Pancreas (tissue), 10 donors: ENCODE data around the gene OGFR. TPM values are rescaled to one million over a fixed set of nuclear protein-coding genes. Genes with fewer than 3 reads are reported as not detected.

Experiments used
- ATAC-seq, 4 donors: fragments of 200-7000 bp; cut with Tn5 transposase; one replicate each; pipeline versions ENCODE4 v1.8.0 to v1.9.1; 2020; ENCODE audit warnings: mild to moderate bottlenecking in 4 of 4, moderate library complexity in 4 of 4
- DNase-seq, 6 donors: peaks; one replicate each; pipeline ENCODE4 v3.0.0-alpha.2; 2020
- FAIRE-seq: peaks from 2 replicates; lab custom pipeline; 2012; peaks lifted over from hg19 to GRCh38; lab: Jason Lieb, UNC
- H3K27ac ChIP-seq, 4 donors: fragments of 200-600 bp; sonication (generic); 1 replicate in 3 of 4; 2 replicates in 1 of 4; pipeline versions ENCODE4 v1.5.0 to v1.8.0; 2020
- H3K27me3 ChIP-seq, 4 donors: fragments of 200-600 bp; one replicate each; pipeline ENCODE4 v1.8.0; 2021
- H3K36me3 ChIP-seq, 3 donors: fragments of 200-600 bp; sonication (generic) in 1 of 3; one replicate each; pipeline versions ENCODE4 v1.5.0 to v1.8.0; 2020 to 2021
- H3K4me1 ChIP-seq, 3 donors: fragments of 200-600 bp; one replicate each; pipeline ENCODE4 v1.8.0; 2021
- H3K4me3 ChIP-seq, 4 donors: fragments of 200-600 bp; sonication (generic) in 2 of 4; one replicate each; pipeline versions ENCODE4 v1.5.0 to v1.8.0; 2020 to 2021
- H3K9me3 ChIP-seq, 4 donors: fragments of 200-600 bp; one replicate each; pipeline ENCODE4 v1.8.0; 2021
- CTCF ChIP-seq, 4 donors: fragments of 200-600 bp; sonication (generic) in 3 of 4; IDR thresholded peaks; one replicate each; pipeline versions ENCODE4 v1.5.0 to v1.8.0; 2021; ENCODE audit warnings: antibody characterized with exemption in 4 of 4
- WGBS, 2 donors: extraction: QIAGEN DNeasy Blood & Tissue Kit; methylation state at CpG; one replicate each; pipeline ENCODE4 v1.1.7; 2013; 5-methylcytosine and 5-hydroxymethylcytosine counted together
- intact Hi-C, 3 donors: fragments of 100-400 bp; cut with DNase I; formaldehyde crosslinking; loops; one replicate each; pipeline versions ENCODE4 v1.11.1 to v1.14.2; 2022
- polyA plus RNA-seq, 2 donors: library from polyadenylated mRNA; stranded (reverse); fragments of 200-250 nt; gene quantifications; one replicate each; pipeline ENCODE4 v1.2.3, GENCODE V29; 2013
- total RNA-seq, 6 donors: library from RNA; stranded (reverse); fragmentation: NEBNext Ultra II Directional in 4 of 6; extraction: Animal tissue kit (Norgen Biotek cat#: 25700) in 4 of 6; gene quantifications; one replicate each; pipeline versions ENCODE4 v1.2.1 to v1.2.4, GENCODE V29; 2021 to 2023
- donor health status: healthy with polysubstance abuse.
- donor health status: DM: no; HTN: no; CAD: no; lungs with moderate emphysema.
- donor health status: DM: no; HTN: no; CAD: no.
- donor health status: control.
- donor health status: control.
- donor health status: Bipolar disorder and iron deficiency.
- donor health status: DM: yes; HTN: yes; CAD: no.
- donor health status: DM: no; HTN: no; CAD: no.
- donor health status: DM: no; HTN: no; CAD: no.
- donor health status: DM: yes; HTN: yes; CAD: no.

Gene OGFR
- total and polyA plus RNA-seq, 8 donors = 18.1 to 79.5 (median 23.0) TPM

DNA sequence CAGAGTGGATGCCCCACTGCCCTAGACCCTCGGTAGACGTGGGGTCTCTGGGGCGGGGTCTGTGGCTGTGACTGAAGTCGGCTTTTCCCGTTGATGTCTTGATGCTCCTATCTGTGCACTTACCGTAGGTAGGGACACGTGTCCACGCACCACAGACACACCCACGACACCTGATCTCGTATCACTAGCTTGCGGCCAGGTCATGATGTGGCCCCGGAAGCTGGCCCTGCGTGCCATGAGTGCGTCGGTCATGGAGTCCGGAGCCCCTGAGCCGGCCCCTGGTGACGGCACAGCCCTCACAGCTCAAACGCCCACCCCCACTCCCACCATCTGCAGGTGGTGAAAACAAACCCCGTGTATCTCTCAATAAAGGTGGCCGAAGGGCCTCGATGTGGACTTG, 42.3 kb upstream of the OGFR start:
- H3K4me3 ChIP-seq = no peak overlapping the region
- 68 to 74% methylated on average over 22 of the region's 22 CpGs for WGBS, 2 donors
- ATAC-seq = no peak
- no peaks in the 10 kb centered on the region for H3K9me3 ChIP-seq
- no peak for TF ChIP-seq CTCF (IDR thresholded peaks at IDR 0.05)
- H3K27me3 ChIP-seq = no peaks in the 10 kb centered on the region
- H3K36me3 ChIP-seq = no peaks in the 10 kb centered on the region
- no peaks in the 10 kb centered on the region for H3K4me1 ChIP-seq
- DNase-seq = peak in 1 of 6 donors; percentile 8
- intact Hi-C loops = no loop called here
- FAIRE-seq = no peak
- H3K27ac ChIP-seq = no peak overlapping the region

GRCh38 chr20:62762801-62763368, 41.8 kb upstream of the OGFR start:
- no peak for TF ChIP-seq CTCF (IDR thresholded peaks at IDR 0.05)
- DNase-seq (peak in 2 of 6 donors; percentile 25 to 57), FAIRE-seq (no peak), ATAC-seq (no peak)
- H3K27ac ChIP-seq = no peak overlapping the region
- no peaks in the 10 kb centered on the region for H3K36me3 ChIP-seq
- intact Hi-C loops = no loop called here
- 71 to 79% methylated on average over 15 to 16 of the region's 16 CpGs for WGBS, 2 donors
- H3K4me3 ChIP-seq = no peak overlapping the region
- no peaks in the 10 kb centered on the region for H3K27me3 ChIP-seq
- H3K4me1 ChIP-seq = no peaks in the 10 kb centered on the region
- no peaks in the 10 kb centered on the region for H3K9me3 ChIP-seq

DNA sequence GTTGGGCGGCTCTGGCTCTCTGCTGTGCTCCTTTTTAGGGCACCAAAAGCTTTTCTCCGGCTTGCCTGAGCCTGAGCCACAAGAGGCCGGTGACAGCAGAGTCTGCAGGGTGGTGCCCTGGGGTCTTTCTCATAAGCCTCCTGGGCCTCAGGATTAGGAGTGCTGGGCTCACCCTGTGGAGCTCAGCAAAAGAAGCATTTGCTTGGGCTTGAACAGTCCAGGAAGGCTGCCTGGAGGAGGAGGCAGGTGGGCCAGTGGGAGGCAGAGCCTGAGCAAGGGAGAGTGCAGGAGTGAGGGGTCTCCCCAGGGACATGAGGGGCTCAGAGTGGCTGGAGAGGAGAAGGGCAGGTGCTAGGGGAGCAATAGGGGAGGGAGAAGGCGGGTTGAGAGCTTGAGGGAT, 41.2 kb upstream of the OGFR start:
- H3K27ac ChIP-seq = no peak overlapping the region
- ATAC-seq (no peak), FAIRE-seq (no peak), DNase-seq (no peak)
- H3K9me3 ChIP-seq = no peaks in the 10 kb centered on the region
- TF ChIP-seq CTCF (IDR thresholded peaks at IDR 0.05) = no peak
- intact Hi-C loops = no loop called here
- H3K27me3 ChIP-seq = no peaks in the 10 kb centered on the region
- no peaks in the 10 kb centered on the region for H3K36me3 ChIP-seq
- no peaks in the 10 kb centered on the region for H3K4me1 ChIP-seq
- H3K4me3 ChIP-seq = no peak overlapping the region
- WGBS, 2 donors = 83 to 93% methylated on average over 4 of the region's 4 CpGs

DNA sequence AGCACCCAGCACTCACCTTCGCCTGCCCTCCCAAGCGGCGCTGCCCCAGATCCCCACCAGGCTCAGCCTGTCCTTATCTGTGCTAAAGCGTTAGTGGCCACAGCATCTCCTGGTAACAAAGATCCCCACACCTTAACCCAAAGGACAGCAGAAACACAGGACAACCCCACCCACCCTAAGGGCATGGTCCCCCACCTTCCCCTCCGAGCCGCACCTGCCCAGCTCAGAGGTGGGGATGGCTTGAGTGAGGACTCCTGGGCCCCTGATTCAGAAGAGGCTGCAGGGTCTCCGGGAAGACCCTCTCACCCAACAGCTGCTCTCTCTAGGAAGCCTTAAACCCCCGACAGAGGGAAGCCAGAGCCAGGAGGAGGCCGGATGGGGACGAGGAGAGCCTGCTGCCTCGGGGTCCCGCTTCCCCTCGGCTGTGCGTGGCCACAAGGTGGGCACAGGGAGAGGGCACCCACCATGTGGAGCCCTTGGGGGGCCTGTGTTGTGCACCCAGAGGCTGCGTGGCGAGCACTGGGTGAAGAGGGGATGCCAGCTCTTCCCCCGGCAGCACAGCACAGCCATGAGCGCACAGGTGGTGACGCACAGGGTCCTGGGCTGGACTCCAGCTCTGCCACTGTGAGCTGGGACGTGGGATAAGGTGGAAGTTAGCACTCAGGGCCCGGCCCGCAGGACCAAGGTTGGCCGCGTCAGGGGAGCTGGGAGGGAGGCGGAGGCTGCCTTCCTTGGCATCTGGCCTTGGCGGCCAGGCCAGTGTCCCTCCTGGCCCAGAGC, 40.3 kb upstream of the OGFR start:
- no peaks in the 10 kb centered on the region for H3K27me3 ChIP-seq
- no peaks in the 10 kb centered on the region for H3K36me3 ChIP-seq
- H3K27ac ChIP-seq = no peak overlapping the region
- intact Hi-C loops = no loop called here
- ATAC-seq (no peak), DNase-seq (peak in 2 of 6 donors; percentile 12 to 65), FAIRE-seq (no peak)
- no peak for TF ChIP-seq CTCF (IDR thresholded peaks at IDR 0.05)
- no peak overlapping the region for H3K4me3 ChIP-seq
- 72 to 75% methylated on average over 26 of the region's 26 CpGs for WGBS, 2 donors
- H3K4me1 ChIP-seq = no peaks in the 10 kb centered on the region
- H3K9me3 ChIP-seq = no peaks in the 10 kb centered on the region

- 64 to 73% methylated on average over 6 of the region's 6 CpGs for WGBS, 2 donors
- TF ChIP-seq CTCF (IDR thresholded peaks at IDR 0.05) = no peak
- H3K4me1 ChIP-seq = no peaks in the 10 kb centered on the region
- DNase-seq (no peak), ATAC-seq (no peak), FAIRE-seq (no peak)
- no peaks in the 10 kb centered on the region for H3K27me3 ChIP-seq
- no peak overlapping the region for H3K4me3 ChIP-seq
- H3K9me3 ChIP-seq = no peaks in the 10 kb centered on the region
- intact Hi-C loops = no loop called here
- H3K27ac ChIP-seq = no peak overlapping the region
- H3K36me3 ChIP-seq = no peaks in the 10 kb centered on the region
Observed at GRCh38 chr20:62765021-62765420, 39.6 kb upstream of the OGFR start.
